SK-N-SH (cell line): ENCODE measurements around the gene YTHDF1. TPM values are rescaled to one million over a fixed set of nuclear protein-coding genes. Genes with fewer than 3 reads are reported as not detected.

Source experiments
- CTCF ChIA-PET: fragments of 300-600, 350-600 bp; formaldehyde crosslinking; extraction: SDS; loops from one replicate; lab custom pipeline; 2021; lab: Yijun Ruan, JAX
- POLR2A ChIA-PET: fragments of 350-600 bp; sonication (Branson Sonifier 250); formaldehyde crosslinking; extraction: SDS; loops from one replicate; lab custom pipeline; 2020; ENCODE audit warnings: antibody characterized with exemption, inconsistent platforms; lab: Yijun Ruan, JAX
- DNase-seq: peaks from one replicate; pipeline ENCODE4 v3.0.0; 2012
- H2AFZ ChIP-seq: fragments of 200-600 bp; sonication (generic); 2 replicates; pipeline ENCODE4 v1.8.1; 2016; ENCODE audit warnings: antibody characterized with exemption, mild to moderate bottlenecking, low read depth
- H3F3A ChIP-seq: fragments of 200-600 bp; sonication (generic); replicated peaks from 2 replicates; pipeline ENCODE3; 2016; ENCODE audit warnings: antibody characterized with exemption, mild to moderate bottlenecking; ENCODE audit not compliant: insufficient read depth
- H3K27ac ChIP-seq, 2 experiments: fragments of 200-500 bp in 1 of 2; fragments of 200-600 bp in 1 of 2; sonication (Bioruptor generic) in 1 of 2; sonication (generic), shearing (Covaris generic) in 1 of 2; 2 replicates each; pipeline versions ENCODE4 v1.5.1 to v1.6.1; 2014 to 2016; ENCODE audit warnings: low read depth in 2 of 2, inconsistent platforms in 1 of 2, low read length in 1 of 2, mild to moderate bottlenecking in 1 of 2, mixed read lengths in 1 of 2
- H3K27me3 ChIP-seq: fragments of 200-600 bp; sonication (generic), shearing (Covaris generic); 2 replicates; pipeline ENCODE4 v1.6.1; 2016; ENCODE audit warnings: mixed run types; ENCODE audit not compliant: insufficient read depth
- H3K36me3 ChIP-seq, 2 experiments: fragments of 200-500 bp in 1 of 2; fragments of 200-600 bp in 1 of 2; sonication (Bioruptor generic) in 1 of 2; sonication (generic) in 1 of 2; replicated peaks in 1 of 2; 2 replicates each; pipeline versions ENCODE3 to v1.5.1; 2014 to 2016; ENCODE audit warnings: low read length in 1 of 2, mild to moderate bottlenecking in 1 of 2; ENCODE audit not compliant: insufficient read depth in 2 of 2, control insufficient read depth in 1 of 2
- H3K4me1 ChIP-seq, 2 experiments: fragments of 200-500 bp in 1 of 2; fragments of 200-600 bp in 1 of 2; sonication (Bioruptor generic) in 1 of 2; sonication (generic), shearing (Covaris generic) in 1 of 2; 2 replicates each; pipeline versions ENCODE4 v1.5.1 to v1.6.1; 2014 to 2016; ENCODE audit warnings: low read depth in 1 of 2, low read length in 1 of 2, mixed run types in 1 of 2; ENCODE audit not compliant: insufficient read depth in 2 of 2, control insufficient read depth in 1 of 2
- H3K4me2 ChIP-seq: fragments of 200-600 bp; sonication (generic), shearing (Covaris generic); 2 replicates; pipeline ENCODE4 v1.6.1; 2017; ENCODE audit warnings: mixed run types
- H3K4me3 ChIP-seq, 2 experiments: fragments of 200-500 bp in 1 of 2; fragments of 200-600 bp in 1 of 2; sonication (Bioruptor generic) in 1 of 2; sonication (generic), shearing (Covaris generic) in 1 of 2; 2 replicates each; pipeline versions ENCODE4 v1.5.1 to v1.8.1; 2014 to 2016; ENCODE audit warnings: low read depth in 2 of 2, inconsistent platforms in 1 of 2, low read length in 1 of 2, mild to moderate bottlenecking in 1 of 2, mixed read lengths in 1 of 2, moderate library complexity in 1 of 2
- H3K79me2 ChIP-seq: fragments of 200-600 bp; sonication (generic); 2 replicates; pipeline ENCODE4 v1.8.1; 2017; ENCODE audit warnings: mild to moderate bottlenecking; ENCODE audit not compliant: insufficient read depth
- H3K9ac ChIP-seq: fragments of 200-600 bp; sonication (generic); 2 replicates; pipeline ENCODE4 v1.6.1; 2017; ENCODE audit warnings: mixed run types
- H3K9me2 ChIP-seq: fragments of 200-600 bp; sonication (generic); 2 replicates; pipeline ENCODE4 v1.6.1; 2017; ENCODE audit warnings: mixed run types
- H3K9me3 ChIP-seq: fragments of 200-600 bp; sonication (generic); 2 replicates; pipeline ENCODE4 v1.6.1; 2017; ENCODE audit warnings: mixed run types, mild to moderate bottlenecking, moderate library complexity
- H4K20me1 ChIP-seq: fragments of 200-600 bp; sonication (generic); 2 replicates; pipeline ENCODE4 v1.6.1; 2017; ENCODE audit warnings: mild to moderate bottlenecking, mixed run types; ENCODE audit not compliant: insufficient read depth
- EP300 ChIP-seq, 2 experiments: IDR thresholded peaks; 2 replicates each; pipeline versions ENCODE4 v1.4.0 to v1.6.1; 2012; ENCODE audit warnings: borderline replicate concordance in 1 of 2, low read depth in 1 of 2, low read length in 1 of 2
- EZH2phosphoT487 ChIP-seq: fragments of 200-600 bp; sonication (generic); IDR thresholded peaks from 2 replicates; pipeline ENCODE4 v1.6.1; 2017; ENCODE audit warnings: low read depth, mixed run types, mild to moderate bottlenecking, antibody characterized with exemption, moderate library complexity, borderline replicate concordance
- FOSL2 ChIP-seq: IDR thresholded peaks from 2 replicates; pipeline ENCODE4 v1.4.0; 2012; ENCODE audit warnings: low read depth, mild to moderate bottlenecking, moderate library complexity, borderline replicate concordance
- FOXM1 ChIP-seq: IDR thresholded peaks from 2 replicates; pipeline ENCODE4 v1.4.0; 2012; ENCODE audit warnings: low read depth, mild to moderate bottlenecking
- MAX ChIP-seq: IDR thresholded peaks from 2 replicates; pipeline ENCODE4 v1.4.0; 2012; ENCODE audit warnings: low read depth
- NFIC ChIP-seq: IDR thresholded peaks from 2 replicates; pipeline ENCODE4 v1.4.0; 2012; ENCODE audit warnings: borderline replicate concordance
- POLR2AphosphoS5 ChIP-seq: IDR thresholded peaks from 2 replicates; pipeline ENCODE4 v1.6.1; 2012; ENCODE audit warnings: low read depth, low read length
- RCOR1 ChIP-seq: fragments of 150-350 bp; IDR thresholded peaks from 2 replicates; pipeline ENCODE4 v1.6.1; 2017; ENCODE audit warnings: antibody characterized with exemption, low read length
- RFX5 ChIP-seq: IDR thresholded peaks from 2 replicates; pipeline ENCODE4 v1.6.1; 2012; ENCODE audit warnings: mild to moderate bottlenecking, improper control_type of control experiment, low read length
- SMC3 ChIP-seq: IDR thresholded peaks from 2 replicates; pipeline ENCODE4 v1.6.1; 2012; ENCODE audit warnings: low read depth, low read length, improper control_type of control experiment
- TAF1 ChIP-seq: IDR thresholded peaks from 2 replicates; pipeline ENCODE4 v1.6.1; 2012; ENCODE audit warnings: low read depth, mild to moderate bottlenecking, low read length, moderate library complexity, borderline replicate concordance
- TCF12 ChIP-seq: IDR thresholded peaks from 2 replicates; pipeline ENCODE4 v1.4.0; 2012
- ZBTB33 ChIP-seq: IDR thresholded peaks from 2 replicates; pipeline ENCODE4 v1.4.0; 2012; ENCODE audit warnings: low read depth, borderline replicate concordance
- WGBS: methylation state at CpG from one replicate; pipeline ENCODE4 v1.1.6; 2017; ENCODE audit warnings: low lambda C conversion rate; 5-methylcytosine and 5-hydroxymethylcytosine counted together
- polyA plus RNA-seq, 3 experiments: library from polyadenylated mRNA; depleted of rRNA; stranded (reverse); fragments of >200 nt; gene quantifications; 2 replicates each; pipeline ENCODE4 v1.2.3, GENCODE V29; 2012

Gene YTHDF1
- polyA plus RNA-seq, 1 of the 3 experiments (the other 2 are of a cell fraction): 17.0 TPM

GRCh38 chr20:63218701-63219446 lies 2.9 kb upstream of the YTHDF1 start:
- Histone ChIP-seq H3K4me2 (no peak overlapping the region), H4K20me1 (peaks cover 12% of the 10 kb centered on the region), H3K27me3 (0 out of 2 replicates have a peak, but pooled peaks cover 6% of the 10 kb centered on the region), H3K27ac (no peak overlapping the region), H2AFZ (no peak overlapping the region), H3K79me2 (peaks cover 19% of the 10 kb centered on the region), H3K36me3 (peaks cover 7 to 8% of the 10 kb centered on the region in 2 experiments), H3K4me1 (peaks cover 10 to 26% of the 10 kb centered on the region in 2 experiments; a peak in 3 of 4 replicates), H3K9ac (no peak overlapping the region), H3F3A (no peaks in the 10 kb centered on the region), H3K9me2 (no peaks in the 10 kb centered on the region), H3K9me3 (no peaks in the 10 kb centered on the region), H3K4me3 (no peak overlapping the region)
- CTCF ChIA-PET: interaction anchor here (1.1 to 1.2 kb wide), 2 partner anchors 12 to 162 kb away, joined by 5 read pairs; no protein-coding TSS in a partner anchor
- POLR2A ChIA-PET: no interaction called here
- TF ChIP-seq RFX5 (no peak), NFIC (no peak), FOSL2 (no peak), ZBTB33 (no peak), POLR2AphosphoS5 (no peak), MAX (no peak), RCOR1 (no peak)
- DNase-seq: no peak
- WGBS: 56% methylated on average over 8 of the region's 13 CpGs

- H3K9me2 ChIP-seq: no peaks in the 10 kb centered on the region
- peaks cover 16 to 17% of the 10 kb centered on the region in 2 experiments for H3K36me3 ChIP-seq
- no peak overlapping the region for H3K9ac ChIP-seq
- no peak overlapping the region for H3K27ac ChIP-seq
- H3K4me2 ChIP-seq: no peak overlapping the region
- peaks cover 23% of the 10 kb centered on the region for H4K20me1 ChIP-seq
- H3K27me3 ChIP-seq: 0 out of 2 replicates have a peak, but pooled peaks cover 6% of the 10 kb centered on the region
- no peak for TF ChIP-seq FOSL2
- TF ChIP-seq TCF12: no peak
- TF ChIP-seq EP300 (IDR thresholded peaks at IDR 0.05; ENCODE audit: borderline replicate concordance in 1 of 2, low read depth in 1 of 2, low read length in 1 of 2): no peak
- TF ChIP-seq EZH2phosphoT487: no peak
- TF ChIP-seq ZBTB33: no peak
- TF ChIP-seq FOXM1: no peak
- TF ChIP-seq SMC3: no peak
- no peak for TF ChIP-seq TAF1
- TF ChIP-seq NFIC: no peak
- ChIA-PET CTCF (interaction anchor here (1.1 to 1.9 kb wide), 3 partner anchors 59 to 164 kb away, joined by 3 to 6 read pairs (median 4); no protein-coding TSS in a partner anchor), POLR2A (no interaction called here)
- peaks cover 10 to 21% of the 10 kb centered on the region in 2 experiments; a peak in 3 of 4 replicates for H3K4me1 ChIP-seq
- no peaks in the 10 kb centered on the region for H3K9me3 ChIP-seq
- 76% methylated on average over 3 of the region's 7 CpGs for WGBS
- no peaks in the 10 kb centered on the region for H3F3A ChIP-seq
- H3K4me3 ChIP-seq: no peak overlapping the region
- DNase-seq: no peak
- H2AFZ ChIP-seq: no peak overlapping the region
- peaks cover 30% of the 10 kb centered on the region for H3K79me2 ChIP-seq
Observed at GRCh38 chr20:63217706-63218105, 1.8 kb upstream of the YTHDF1 start.
